ENCODE measurements around the gene CYP2R1.
"Not testable (repeated sequence)": the region's sequence is repeated elsewhere in the genome, so short reads cannot be mapped to it uniquely, and the experiment has no call there.

Gene CYP2R1

GRCh38 chr11:14891143-14892035 is 642 bp downstream of the CYP2R1 start:
- peak; percentile 92 for DNase-seq

GRCh38 chr11:14886513-14886912 is 5.5 kb downstream of the CYP2R1 start:
- DNase-seq = no peak

- no peak for DNase-seq
Observed at GRCh38 chr11:14884667-14885273, 7.3 kb downstream of the CYP2R1 start.

- DNase-seq = not testable (repeated sequence)
Observed at GRCh38 chr11:14883683-14884082, 8.3 kb downstream of the CYP2R1 start.

GRCh38 chr11:14882196-14882595 is 9.8 kb downstream of the CYP2R1 start:
- no peak for DNase-seq

- DNase-seq = no peak
Observed at GRCh38 chr11:14881576-14882193, 10.3 kb downstream of the CYP2R1 start.

GRCh38 chr11:14875163-14875562 is 16.9 kb downstream of the CYP2R1 start:
- DNase-seq = no peak

- DNase-seq = no peak
Observed at GRCh38 chr11:14873632-14874031, 18.4 kb downstream of the CYP2R1 start.

GRCh38 chr11:14872032-14872431 is 20.0 kb downstream of the CYP2R1 start:
- DNase-seq = no peak

GRCh38 chr11:14863775-14864174 is 28.3 kb downstream of the CYP2R1 start:
- DNase-seq = not testable (repeated sequence)

GRCh38 chr11:14861680-14862079 is 30.4 kb downstream of the CYP2R1 start:
- no peak for DNase-seq

GRCh38 chr11:14860511-14860910 is 31.5 kb downstream of the CYP2R1 start:
- no peak for DNase-seq

- no peak for DNase-seq
Observed at GRCh38 chr11:14858404-14858803, 33.6 kb downstream of the CYP2R1 start.

- DNase-seq = no peak
Observed at GRCh38 chr11:14857621-14858020, 34.4 kb downstream of the CYP2R1 start.

GRCh38 chr11:14855890-14856289 is 36.1 kb downstream of the CYP2R1 start:
- DNase-seq = no peak

GRCh38 chr11:14854057-14854456 is 38.0 kb downstream of the CYP2R1 start:
- no peak for DNase-seq

GRCh38 chr11:14852571-14853177 is 39.4 kb downstream of the CYP2R1 start:
- no peak for DNase-seq

GRCh38 chr11:14842002-14842401 is 50.0 kb downstream of the CYP2R1 start:
- no peak for DNase-seq

GRCh38 chr11:14835496-14836492 is 56.2 kb downstream of the CYP2R1 start:
- no peak for DNase-seq
